GM18508 (cell line): ENCODE data around the gene LMOD1.

Experiments
- ATAC-seq: cut with Tn5 transposase; IDR thresholded peaks from one replicate; pipeline ENCODE4 v1.9.1; 2021; ENCODE audit warnings: moderate number of reproducible peaks; ENCODE audit not compliant: insufficient read depth, unreplicated experiment

LMOD1 gene

GRCh38 chr1:201895120-201895665 is 51.2 kb downstream of the LMOD1 start:
- ATAC-seq: no peak

- no peak for ATAC-seq
Measured at GRCh38 chr1:201894343-201895119, 51.8 kb downstream of the LMOD1 start.

GRCh38 chr1:201893431-201893830 is 52.9 kb downstream of the LMOD1 start:
- ATAC-seq: no peak

- no peak for ATAC-seq
Measured at GRCh38 chr1:201892211-201892610, 54.1 kb downstream of the LMOD1 start.

- no peak for ATAC-seq
Measured at GRCh38 chr1:201891451-201892045, 54.8 kb downstream of the LMOD1 start.

- no peak for ATAC-seq
Measured at GRCh38 chr1:201890806-201891450, 55.4 kb downstream of the LMOD1 start.

GRCh38 chr1:201890223-201890622 is 56.1 kb downstream of the LMOD1 start:
- ATAC-seq: no peak

- ATAC-seq: no peak
Measured at GRCh38 chr1:201889090-201889968, 57.0 kb downstream of the LMOD1 start.

GRCh38 chr1:201888282-201889089 is 57.9 kb downstream of the LMOD1 start, which contains the start of gene SHISA4:
Gene SHISA4, plus strand, starts transcription at chr1:201888898. Its CDS starts 97 bp downstream, at chr1:201888995.
- no peak for ATAC-seq

GRCh38 chr1:201887116-201887866 is 59.1 kb downstream of the LMOD1 start:
- ATAC-seq: no peak

- no peak for ATAC-seq
Measured at GRCh38 chr1:201886103-201886885, 60.1 kb downstream of the LMOD1 start.

- no peak for ATAC-seq
Measured at GRCh38 chr1:201885531-201886075, 60.7 kb downstream of the LMOD1 start.

GRCh38 chr1:201884425-201884824 is 61.9 kb downstream of the LMOD1 start:
- ATAC-seq: no peak

- ATAC-seq: no peak
Measured at GRCh38 chr1:201883786-201884185, 62.6 kb downstream of the LMOD1 start.

- no peak for ATAC-seq
Measured at GRCh38 chr1:201883266-201883665, 63.1 kb downstream of the LMOD1 start.

GRCh38 chr1:201882665-201883132 is 63.6 kb downstream of the LMOD1 start:
- no peak for ATAC-seq

GRCh38 chr1:201881617-201882016 is 64.7 kb downstream of the LMOD1 start:
- ATAC-seq: no peak
